Inflammatory macrophage treated with lipopolysaccharide for 1 hour (primary cell): ENCODE results near the gene CACNA2D1.
A peak's percentile ranks its signal among the peaks of the same experiment; 100 is the strongest.

ENCODE experiments used
- DNase-seq, 2 donors: peaks; one replicate each; pipeline ENCODE4 v3.0.0-alpha.2; 2020 to 2022

CACNA2D1 gene

DNA sequence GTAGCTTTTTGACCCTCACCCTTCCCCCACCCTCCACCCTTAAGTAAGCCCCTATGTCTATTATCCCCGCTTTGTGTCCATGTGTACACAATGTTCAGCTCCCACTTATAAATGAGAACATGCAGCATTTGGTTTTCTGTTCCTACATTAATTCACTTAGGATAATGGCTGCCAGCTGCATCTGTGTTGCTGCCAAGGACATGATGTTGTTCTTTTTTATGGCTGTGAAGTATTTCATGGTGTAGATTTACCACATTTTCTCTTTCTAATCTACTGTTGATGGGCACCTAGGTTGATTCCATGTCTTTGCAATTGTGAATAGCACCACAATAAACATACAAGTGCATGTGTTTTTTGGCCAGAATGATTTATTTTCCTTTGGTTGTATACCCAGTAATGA, 232.2 kb downstream of the CACNA2D1 start:
- DNase-seq = no peak

- DNase-seq = no peak
Measured at GRCh38 chr7:82210416-82211184, 233.0 kb downstream of the CACNA2D1 start.

DNA sequence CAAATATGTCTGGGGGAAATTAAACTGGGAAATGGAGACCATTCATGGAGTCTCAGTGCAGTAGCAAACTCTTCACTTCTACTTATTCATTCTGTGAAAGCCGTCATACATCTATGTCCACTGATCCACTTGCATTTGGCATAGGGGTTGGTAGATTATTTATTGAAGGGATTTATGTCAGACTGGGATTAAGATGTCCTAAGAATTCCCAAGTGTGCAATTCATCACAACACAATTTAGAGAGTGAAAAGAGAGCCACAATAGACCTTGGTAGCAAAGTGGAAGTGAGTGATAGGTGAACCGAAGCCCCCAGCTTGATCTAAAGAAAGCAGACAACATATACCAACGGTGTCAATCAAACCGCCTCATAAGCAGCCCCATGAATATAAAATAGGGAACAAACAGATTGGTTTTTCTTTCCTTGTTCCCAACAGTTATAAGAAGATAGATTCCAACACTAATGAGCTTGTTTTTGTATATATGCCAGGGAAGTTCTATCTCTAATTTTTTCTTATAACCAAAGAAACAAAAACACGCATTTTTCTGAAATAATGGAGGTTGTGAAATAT, 234.3 kb downstream of the CACNA2D1 start:
- DNase-seq = no peak

GRCh38 chr7:82204694-82205093, 238.9 kb downstream of the CACNA2D1 start:
- DNase-seq = no peak

GRCh38 chr7:82202965-82203364, 240.6 kb downstream of the CACNA2D1 start:
- DNase-seq = no peak

DNA sequence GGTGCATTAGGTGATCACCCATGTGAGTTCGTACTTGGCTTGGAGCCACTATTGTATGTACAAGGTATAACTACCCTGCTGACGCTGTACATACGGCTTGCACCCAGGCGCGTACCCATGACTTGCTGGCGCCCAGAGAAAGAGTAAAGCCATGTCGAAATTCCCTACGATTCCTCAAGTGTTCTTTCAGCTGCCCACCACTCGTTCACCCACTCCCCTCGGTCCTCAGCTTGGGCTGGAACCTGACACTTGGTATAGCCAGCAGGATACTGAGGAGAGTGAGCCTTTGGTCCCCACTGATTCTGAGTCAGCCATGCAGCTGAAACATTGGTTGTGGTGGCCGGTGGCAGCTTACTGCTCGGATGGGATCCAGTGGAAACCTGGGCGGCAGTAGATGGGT, 241.5 kb downstream of the CACNA2D1 start:
- no peak for DNase-seq

DNA sequence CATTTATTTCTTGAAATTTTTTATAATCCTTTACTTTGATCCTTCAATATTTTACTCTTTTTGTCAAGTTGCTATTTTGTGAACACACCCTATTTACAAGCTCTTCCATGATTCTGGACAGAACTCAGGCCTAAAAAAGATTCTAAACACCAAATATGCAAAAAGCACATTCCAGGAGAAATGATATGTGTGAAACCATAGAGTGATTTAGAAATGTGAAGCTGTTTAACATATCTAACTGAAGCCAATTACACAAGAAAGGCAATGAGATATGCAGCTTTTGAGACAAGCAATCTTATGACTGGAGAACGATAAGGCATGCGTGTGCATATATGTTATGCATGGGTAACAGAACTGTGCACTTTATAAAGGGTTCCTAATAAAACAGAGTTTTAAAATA, 243.0 kb downstream of the CACNA2D1 start:
- no peak for DNase-seq

DNA sequence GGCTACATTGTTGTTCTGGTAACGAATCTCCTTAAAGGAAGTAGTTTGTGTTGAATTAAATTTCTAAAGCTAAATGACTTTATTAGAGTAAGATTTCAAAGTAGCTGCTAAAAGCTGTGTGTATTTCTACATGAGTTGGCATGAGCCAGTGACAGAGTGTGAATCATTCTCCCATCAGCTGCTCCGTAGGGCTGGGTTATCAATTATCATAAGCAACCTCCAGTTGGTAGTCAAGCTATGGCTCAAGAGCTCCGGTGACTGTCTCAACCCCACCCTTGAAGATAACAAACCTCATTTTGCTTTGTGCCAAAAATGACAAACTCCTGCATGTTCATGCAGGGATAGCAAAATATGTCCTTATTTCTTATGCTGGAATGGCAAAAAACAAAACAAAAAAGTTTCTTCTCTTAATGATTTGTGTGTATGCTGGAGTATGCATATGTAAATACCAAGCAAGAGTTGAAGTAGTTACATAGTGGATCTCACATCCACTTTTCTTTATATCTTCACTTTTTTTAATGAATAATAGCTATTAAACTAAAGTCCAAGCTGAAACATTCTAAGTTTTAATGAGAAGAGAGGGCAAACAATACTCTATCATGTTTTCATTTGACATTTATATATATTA, 249.4 kb downstream of the CACNA2D1 start:
- no peak for DNase-seq

- no peak for DNase-seq
Measured at GRCh38 chr7:82188636-82189035, 254.9 kb downstream of the CACNA2D1 start.

DNA sequence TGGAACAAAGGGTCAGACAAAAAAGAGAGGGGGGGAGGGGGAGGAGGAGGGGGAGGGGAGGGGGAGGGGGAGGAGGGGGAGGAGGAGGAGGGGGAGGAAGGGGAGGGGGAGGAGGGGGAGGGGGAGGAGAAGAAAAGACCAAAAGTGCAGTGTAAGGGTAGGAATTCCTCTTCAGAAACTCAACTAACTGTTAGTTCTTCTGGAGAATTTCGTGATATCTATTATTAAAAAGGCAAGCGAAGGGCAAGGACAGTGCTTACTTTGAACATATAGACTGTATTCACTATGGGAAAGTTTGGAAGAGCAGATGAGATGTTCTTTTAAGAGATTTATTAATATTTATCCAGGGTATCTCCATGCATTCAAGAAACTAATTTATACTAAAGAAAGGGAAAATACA, 258.1 kb downstream of the CACNA2D1 start:
- no peak for DNase-seq

DNA sequence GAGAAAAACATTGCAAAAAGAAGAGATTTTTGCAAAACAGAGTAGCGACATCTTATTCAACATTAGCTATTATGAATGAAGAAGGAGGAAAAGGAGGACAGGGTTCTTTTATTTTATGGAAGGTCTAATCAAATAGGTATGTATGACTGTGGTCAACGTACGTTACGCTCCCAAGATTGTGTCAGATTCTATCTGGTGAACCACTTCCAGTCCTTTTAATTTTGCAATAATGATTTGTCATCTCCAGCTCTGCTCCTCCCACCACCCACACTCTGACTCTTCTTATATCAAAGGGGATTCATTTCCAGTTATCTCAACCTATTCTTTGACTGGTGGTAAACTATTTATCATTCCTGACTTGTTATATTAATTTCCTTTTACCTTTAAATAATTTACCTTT, 259.9 kb downstream of the CACNA2D1 start:
- peak; percentile 18 to 19 for DNase-seq

DNA sequence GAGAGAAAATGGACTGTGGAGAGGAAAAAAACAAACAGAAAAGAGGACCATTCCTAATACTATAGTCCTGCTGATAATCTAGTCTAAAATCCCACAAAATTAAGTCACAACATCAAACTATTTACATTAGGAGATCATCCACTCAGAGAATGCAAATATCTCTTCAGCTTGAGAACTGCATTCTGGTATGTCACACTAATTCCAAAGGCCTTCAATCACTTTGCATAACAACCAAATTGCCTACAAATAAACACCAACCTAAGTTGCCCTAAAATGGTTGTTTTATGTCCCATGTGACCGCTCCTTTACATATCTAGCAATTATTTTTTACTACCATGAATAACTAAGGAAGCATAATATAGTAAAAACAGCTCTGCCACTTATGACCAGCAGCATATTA, 264.3 kb downstream of the CACNA2D1 start:
- DNase-seq = no peak

- DNase-seq = no peak
Measured at GRCh38 chr7:82175319-82175718, 268.3 kb downstream of the CACNA2D1 start.

GRCh38 chr7:82173400-82174021, 270.1 kb downstream of the CACNA2D1 start:
- no peak for DNase-seq

- no peak for DNase-seq
Measured at GRCh38 chr7:82172881-82173280, 270.7 kb downstream of the CACNA2D1 start.

DNA sequence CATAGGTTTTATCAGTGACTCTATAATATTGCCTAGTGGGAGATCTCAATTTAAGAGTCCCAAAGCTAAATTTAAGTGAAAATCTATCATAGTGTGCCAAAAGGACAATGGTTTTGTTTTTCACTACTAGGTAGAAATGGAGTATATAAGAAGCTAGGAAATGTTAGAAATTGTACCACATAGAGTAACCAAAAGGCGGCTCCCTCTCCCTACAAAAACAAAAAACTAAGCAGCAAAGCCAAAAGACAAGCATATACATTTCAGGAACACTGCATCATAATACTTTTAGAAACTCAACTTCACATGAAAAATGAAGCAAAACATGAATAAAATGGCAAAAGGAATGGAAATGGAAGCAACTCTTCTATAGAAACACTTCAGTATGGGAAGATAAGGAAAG, 271.6 kb downstream of the CACNA2D1 start:
- no peak for DNase-seq

GRCh38 chr7:82167558-82168314, 275.8 kb downstream of the CACNA2D1 start:
- no peak for DNase-seq

- no peak for DNase-seq
Measured at GRCh38 chr7:82166260-82167015, 277.1 kb downstream of the CACNA2D1 start.

DNA sequence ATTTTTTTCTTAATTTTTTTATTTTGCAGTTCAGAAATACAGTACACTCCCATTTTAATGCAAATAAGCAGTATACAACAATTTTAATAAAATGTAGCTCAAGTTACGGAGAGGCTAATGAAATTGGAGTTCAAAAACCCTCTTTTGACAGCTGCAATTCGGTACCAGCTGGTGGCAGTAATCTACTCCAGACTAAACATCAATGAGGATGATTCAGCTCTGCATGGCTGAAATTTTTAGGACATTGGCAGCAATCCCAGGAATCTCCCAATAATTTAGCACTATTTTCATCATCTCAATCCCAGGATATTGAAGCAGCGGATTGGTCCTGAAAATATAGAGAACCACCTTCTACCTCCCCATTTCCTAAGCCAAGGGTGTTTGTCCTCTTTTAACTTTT, 278.8 kb downstream of the CACNA2D1 start:
- DNase-seq = no peak

DNA sequence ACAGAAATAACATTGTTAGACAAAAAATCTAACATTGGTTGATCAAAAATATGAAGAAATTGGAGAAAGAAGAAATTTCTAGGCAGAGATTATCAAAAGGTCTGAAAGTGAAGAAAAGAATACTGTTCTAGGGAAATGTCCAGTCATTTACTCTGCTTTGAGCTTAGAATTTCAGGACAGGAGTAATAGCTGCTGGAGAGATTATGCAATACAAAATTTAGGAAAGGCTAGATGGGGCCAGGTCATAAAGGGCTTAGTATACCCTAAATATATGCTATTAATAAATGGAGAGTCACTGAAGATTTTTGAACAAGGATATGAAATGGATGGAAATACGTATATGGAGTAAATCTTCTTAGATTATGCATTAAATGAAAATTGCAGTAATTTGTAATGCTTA, 279.2 kb downstream of the CACNA2D1 start:
- DNase-seq = no peak

- no peak for DNase-seq
Measured at GRCh38 chr7:82163586-82163985, 280.0 kb downstream of the CACNA2D1 start.

DNA sequence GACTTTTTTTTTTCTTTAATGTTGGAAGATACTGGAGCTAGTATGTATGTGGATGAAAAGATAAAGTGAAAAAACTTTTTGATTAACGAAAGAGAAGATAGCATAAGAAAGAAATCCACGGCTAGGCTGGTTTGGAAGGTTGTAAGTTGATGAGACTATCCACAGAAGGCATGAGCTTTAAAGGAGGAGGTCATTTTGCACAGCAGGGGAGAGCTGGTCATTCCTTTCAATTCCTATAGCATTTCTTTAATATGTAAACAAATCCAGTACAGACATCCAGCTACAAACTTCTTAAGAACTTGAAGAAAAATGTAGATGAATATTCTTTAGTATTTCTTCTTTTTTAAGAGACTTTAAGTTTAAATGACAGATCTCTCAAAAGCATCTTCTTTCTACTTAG, 281.3 kb downstream of the CACNA2D1 start:
- DNase-seq = no peak
